Measurements from ENCODE around the gene TNN. TPM values are rescaled to one million over a fixed set of nuclear protein-coding genes. Genes with fewer than 3 reads are reported as not detected.
A peak's percentile ranks its signal among the peaks of the same experiment; 100 is the strongest.

Gene TNN
- total RNA-seq, 2 experiments from 2014 or later, result 0.05 to 0.07 TPM

GRCh38 chr1:175147569-175147968 is 79.9 kb downstream of the TNN start:
- H3K4me3 Mint-ChIP-seq, result no peak overlapping the region
- CTCF ChIA-PET, result interaction anchor here (0.6 to 18.1 kb wide), 13 partner anchors 11 to 293 kb away, joined by 3 to 408 read pairs (median 12); no protein-coding TSS in a partner anchor
- no peak overlapping the region for H3K27ac Mint-ChIP-seq
- H3K9me3 Mint-ChIP-seq, result no peaks in the 10 kb centered on the region
- no peak for TF ChIP-seq CTCF (IDR thresholded peaks at IDR 0.05)
- H3K27me3 Mint-ChIP-seq, result peaks cover 14% of the 10 kb centered on the region
- H3K36me3 Mint-ChIP-seq (ENCODE audit: low read depth), result no peaks in the 10 kb centered on the region
- DNase-seq (no peak), ATAC-seq (no peak)
- intact Hi-C loops (cut with micrococcal nuclease), result no loop called here
- POLR2A ChIA-PET, result no interaction called here
- peaks cover 2% of the 10 kb centered on the region for H3K4me1 Mint-ChIP-seq (ENCODE audit: low read depth)

GRCh38 chr1:175148068-175148467 is 80.4 kb downstream of the TNN start:
- Mint-ChIP-seq H3K27me3 (peaks cover 18% of the 10 kb centered on the region), H3K9me3 (no peaks in the 10 kb centered on the region), H3K4me1 (ENCODE audit: low read depth) (peaks cover 2% of the 10 kb centered on the region), H3K36me3 (ENCODE audit: low read depth) (no peaks in the 10 kb centered on the region), H3K4me3 (no peak overlapping the region), H3K27ac (no peak overlapping the region)
- DNase-seq (no peak), ATAC-seq (no peak)
- ChIA-PET CTCF (interaction anchor here (1.0 to 18.1 kb wide), 7 partner anchors 11 to 285 kb away, joined by 3 to 408 read pairs (median 12); no protein-coding TSS in a partner anchor), POLR2A (no interaction called here)
- TF ChIP-seq CTCF (IDR thresholded peaks at IDR 0.05), result no peak
- intact Hi-C loops (cut with micrococcal nuclease), result no loop called here

GRCh38 chr1:175150596-175151319 is 83.1 kb downstream of the TNN start:
- DNase-seq (no peak), ATAC-seq (no peak)
- Mint-ChIP-seq H3K27ac (no peak overlapping the region), H3K4me3 (no peak overlapping the region), H3K9me3 (no peaks in the 10 kb centered on the region), H3K4me1 (ENCODE audit: low read depth) (peaks cover 6% of the 10 kb centered on the region), H3K27me3 (peaks cover 25% of the 10 kb centered on the region), H3K36me3 (ENCODE audit: low read depth) (no peaks in the 10 kb centered on the region)
- no peak for TF ChIP-seq CTCF (IDR thresholded peaks at IDR 0.05)
- intact Hi-C loops (cut with micrococcal nuclease), result no loop called here
- ChIA-PET CTCF (interaction anchor here (0.8 to 18.1 kb wide), 34 partner anchors 8 to 607 kb away, joined by 3 to 408 read pairs (median 8); no protein-coding TSS in a partner anchor), POLR2A (interaction anchor here (0.6 to 0.7 kb wide), 3 partner anchors 39 to 119 kb away, joined by 3 read pairs; no protein-coding TSS in a partner anchor)

GRCh38 chr1:175152006-175152652 is 84.5 kb downstream of the TNN start:
- ChIA-PET POLR2A (interaction anchor here (0.6 kb wide), 2 partner anchors 9 to 37 kb away, joined by 3 read pairs; no protein-coding TSS in a partner anchor), CTCF (interaction anchor here (0.6 to 18.1 kb wide), 81 partner anchors 9 to 1033 kb away, joined by 3 to 408 read pairs (median 5); partner anchors contain the start of gene MRPS14)
- peaks cover 25% of the 10 kb centered on the region for H3K27me3 Mint-ChIP-seq
- TF ChIP-seq CTCF (IDR thresholded peaks at IDR 0.05), result peak; percentile 89
- no peaks in the 10 kb centered on the region for H3K36me3 Mint-ChIP-seq (ENCODE audit: low read depth)
- H3K4me1 Mint-ChIP-seq (ENCODE audit: low read depth), result peaks cover 5% of the 10 kb centered on the region
- no peaks in the 10 kb centered on the region for H3K9me3 Mint-ChIP-seq
- DNase-seq (peak; percentile 77), ATAC-seq (peak; percentile 83)
- no peak overlapping the region for H3K4me3 Mint-ChIP-seq
- no peak overlapping the region for H3K27ac Mint-ChIP-seq
- intact Hi-C loops (cut with micrococcal nuclease), result loop anchor here (1.0 kb wide), 1 partner anchor 167 kb away; no protein-coding TSS in a partner anchor

Measured in activated CD8-positive, alpha-beta T cell treated with anti-CD3 and anti-CD28 coated beads for 36 hours (primary cell).